Ovary (tissue), 9 donors: ENCODE measurements around the gene MPND. TPM values are rescaled to one million over a fixed set of nuclear protein-coding genes. Genes with fewer than 3 reads are reported as not detected.

Source experiments
- DNase-seq, 5 donors: peaks; one replicate each; pipeline ENCODE4 v3.0.0-alpha.2; 2019 to 2020
- H3K27ac ChIP-seq, 2 donors: fragments of 200-600 bp; one replicate each; pipeline versions ENCODE4 v1.5.1 to v1.8.0; 2019 to 2022
- H3K27me3 ChIP-seq: fragments of 200-600 bp; one replicate; pipeline ENCODE4 v1.8.0; 2022
- H3K36me3 ChIP-seq: fragments of 200-600 bp; sonication (generic); one replicate; pipeline ENCODE4 v1.5.1; 2019
- H3K4me1 ChIP-seq: one replicate; pipeline ENCODE4 v1.8.1; 2013; ENCODE audit warnings: mild to moderate bottlenecking, moderate library complexity; ENCODE audit not compliant: insufficient read depth
- H3K4me3 ChIP-seq: fragments of 200-600 bp; sonication (generic); one replicate; pipeline ENCODE4 v1.5.1; 2017
- H3K9me3 ChIP-seq, 2 donors: fragments of 200-600 bp in 1 of 2; sonication (generic) in 1 of 2; one replicate each; pipeline versions ENCODE4 v1.5.1 to v1.8.1; 2013 to 2019; ENCODE audit warnings: mild to moderate bottlenecking in 1 of 2, moderate library complexity in 1 of 2
- EP300 ChIP-seq: sonication (generic); formaldehyde crosslinking; IDR thresholded peaks from one replicate; pipeline ENCODE4 v1.6.1; 2017; ENCODE audit warnings: antibody characterized with exemption
- POLR2A ChIP-seq: fragments of 450-650 bp; IDR thresholded peaks from one replicate; pipeline ENCODE4 v1.6.1; 2017; ENCODE audit warnings: antibody characterized with exemption, mild to moderate bottlenecking, moderate library complexity
- WGBS, 3 donors: extraction: QIAGEN DNeasy Blood & Tissue Kit in 1 of 3; methylation state at CpG; one replicate each; pipeline versions ENCODE4 v1.1.5 to v1.1.7; 2013 to 2017; 5-methylcytosine and 5-hydroxymethylcytosine counted together
- intact Hi-C, 4 donors: fragments of 100-400 bp; cut with DNase I; formaldehyde crosslinking; loops; one replicate each; pipeline versions ENCODE4 v1.11.0 to v1.15.1; 2022 to 2023
- polyA plus RNA-seq, 2 donors: library from polyadenylated mRNA; stranded (reverse); fragments of 200-250 nt in 1 of 2; fragments of 350-450 nt in 1 of 2; fragmentation: Illumina TruSeq in 1 of 2; extraction: RNeasy Lipid Tissue Mini Kit (QIAGEN cat#74804) in 1 of 2; gene quantifications; one replicate each; pipeline ENCODE4 v1.2.3, GENCODE V29; 2013 to 2014
- total RNA-seq, 7 donors: library from RNA; depleted of rRNA in 2 of 7; stranded (reverse); fragments of >200 nt in 2 of 7; fragmentation: NEBNext Ultra II Directional in 3 of 7; extraction: Animal tissue kit (Norgen Biotek cat#: 25700) in 3 of 7; gene quantifications; one replicate each; pipeline versions ENCODE4 v1.1.0 to v1.2.4, GENCODE V29; 2016 to 2023
- TF ChIP-seq, protein P1 (sequence below), 3 donors: fragments of 450-650 bp in 2 of 3; fragments of 200-600 bp in 1 of 3; IDR thresholded peaks; one replicate each; pipeline versions ENCODE4 v1.5.1 to v1.8.0; 2016 to 2022; ENCODE audit warnings: antibody characterized with exemption in 3 of 3, mild to moderate bottlenecking in 1 of 3
- donor health status: DM: no; HTN: no; CAD: no; lungs with moderate emphysema.
- donor health status: DM: no; HTN: no; CAD: no.
- donor health status: Bipolar disorder and iron deficiency.
- donor health status: DM: yes; HTN: yes; CAD: no.
- donor health status: DM: no; HTN: no; CAD: no.
- donor health status: DM: yes; HTN: yes; CAD: no.

Gene MPND
- total and polyA plus RNA-seq, 9 donors, result 2.4 to 31.1 (median 15.1) TPM

DNA sequence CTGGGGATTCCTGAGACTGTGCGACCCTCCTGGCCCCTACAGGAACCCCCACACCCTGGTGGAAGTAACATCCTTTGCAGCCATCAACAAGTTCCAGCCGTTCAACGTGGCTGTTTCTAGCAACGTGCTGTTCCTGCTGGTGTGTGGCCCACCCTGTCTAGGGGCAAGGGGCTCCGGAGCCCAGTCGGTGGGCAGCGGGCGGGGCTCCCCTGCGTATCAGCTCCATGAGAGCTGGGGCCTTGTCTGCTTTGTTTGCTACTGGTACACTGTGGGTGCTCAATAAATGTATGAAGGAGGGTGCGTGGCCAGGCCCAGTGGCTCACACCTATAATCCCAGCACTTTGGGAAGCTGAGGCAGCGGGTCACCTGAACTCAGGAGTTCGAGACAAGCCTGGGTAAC is 10.9 kb downstream of the MPND start:
- Histone ChIP-seq H3K36me3 (no peaks in the 10 kb centered on the region), H3K27me3 (no peaks in the 10 kb centered on the region), H3K27ac (no peak overlapping the region), H3K4me1 (peaks cover 2% of the 10 kb centered on the region), H3K9me3 (no peaks in the 10 kb centered on the region), H3K4me3 (no peak overlapping the region)
- WGBS, 3 donors, result 77 to 83% (median 78%) methylated on average over 11 to 12 of the region's 12 CpGs
- TF ChIP-seq, protein P1, sequence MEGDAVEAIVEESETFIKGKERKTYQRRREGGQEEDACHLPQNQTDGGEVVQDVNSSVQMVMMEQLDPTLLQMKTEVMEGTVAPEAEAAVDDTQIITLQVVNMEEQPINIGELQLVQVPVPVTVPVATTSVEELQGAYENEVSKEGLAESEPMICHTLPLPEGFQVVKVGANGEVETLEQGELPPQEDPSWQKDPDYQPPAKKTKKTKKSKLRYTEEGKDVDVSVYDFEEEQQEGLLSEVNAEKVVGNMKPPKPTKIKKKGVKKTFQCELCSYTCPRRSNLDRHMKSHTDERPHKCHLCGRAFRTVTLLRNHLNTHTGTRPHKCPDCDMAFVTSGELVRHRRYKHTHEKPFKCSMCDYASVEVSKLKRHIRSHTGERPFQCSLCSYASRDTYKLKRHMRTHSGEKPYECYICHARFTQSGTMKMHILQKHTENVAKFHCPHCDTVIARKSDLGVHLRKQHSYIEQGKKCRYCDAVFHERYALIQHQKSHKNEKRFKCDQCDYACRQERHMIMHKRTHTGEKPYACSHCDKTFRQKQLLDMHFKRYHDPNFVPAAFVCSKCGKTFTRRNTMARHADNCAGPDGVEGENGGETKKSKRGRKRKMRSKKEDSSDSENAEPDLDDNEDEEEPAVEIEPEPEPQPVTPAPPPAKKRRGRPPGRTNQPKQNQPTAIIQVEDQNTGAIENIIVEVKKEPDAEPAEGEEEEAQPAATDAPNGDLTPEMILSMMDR (IDR thresholded peaks at IDR 0.05), result no peak
- TF ChIP-seq POLR2A, result no peak
- TF ChIP-seq EP300, result no peak
- intact Hi-C loops, result loop anchor here in 1 of 4 donors (5.0 kb wide), 1 partner anchor 87 kb away; no protein-coding TSS in a partner anchor
- DNase-seq, result no peak

DNA sequence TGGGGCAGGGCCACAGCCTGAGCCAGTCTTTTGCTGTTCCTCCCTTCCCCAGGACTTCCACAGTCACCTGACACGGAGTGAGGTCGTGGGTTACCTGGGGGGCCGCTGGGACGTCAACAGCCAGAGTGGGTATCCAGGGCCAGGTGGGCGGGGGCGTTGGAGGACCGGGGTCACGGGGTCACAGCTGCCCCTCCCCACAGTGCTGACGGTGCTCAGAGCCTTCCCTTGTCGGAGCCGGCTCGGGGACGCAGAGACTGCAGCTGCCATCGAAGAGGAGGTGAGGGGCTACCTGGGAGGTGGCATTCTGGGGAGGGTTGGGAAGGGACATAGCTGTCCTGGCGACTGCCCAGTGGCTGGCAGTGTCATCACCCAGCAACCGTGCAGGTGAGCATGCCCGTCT is 11.5 kb downstream of the MPND start:
- H3K9me3 ChIP-seq, result no peaks in the 10 kb centered on the region
- H3K4me1 ChIP-seq, result peaks cover 6% of the 10 kb centered on the region
- no peak overlapping the region for H3K27ac ChIP-seq
- H3K27me3 ChIP-seq, result no peaks in the 10 kb centered on the region
- TF ChIP-seq, protein P1 (IDR thresholded peaks at IDR 0.05), result no peak
- TF ChIP-seq POLR2A, result no peak
- TF ChIP-seq EP300, result no peak
- 59 to 78% (median 67%) methylated on average over 15 to 17 of the region's 17 CpGs for WGBS, 3 donors
- DNase-seq, result peak in 1 of 5 donors; percentile 35
- H3K36me3 ChIP-seq, result no peaks in the 10 kb centered on the region
- intact Hi-C loops, result loop anchor here in 2 of 4 donors (5.0 kb wide), 3 partner anchors 37 to 88 kb away; no protein-coding TSS in a partner anchor
- H3K4me3 ChIP-seq, result no peak overlapping the region

GRCh38 chr19:4357095-4357797 is 13.9 kb downstream of the MPND start:
- intact Hi-C loops, result loop anchor here in 2 of 4 donors (5.0 kb wide), 2 partner anchors 35 to 40 kb away; no protein-coding TSS in a partner anchor
- no peak overlapping the region for H3K27ac ChIP-seq
- no peak for DNase-seq
- no peak for TF ChIP-seq EP300
- TF ChIP-seq, protein P1 (IDR thresholded peaks at IDR 0.05), result no peak
- TF ChIP-seq POLR2A, result no peak
- no peaks in the 10 kb centered on the region for H3K36me3 ChIP-seq
- H3K9me3 ChIP-seq, result no peaks in the 10 kb centered on the region
- peaks cover 27% of the 10 kb centered on the region for H3K4me1 ChIP-seq
- 74 to 79% (median 78%) methylated on average over 19 to 23 of the region's 23 CpGs for WGBS, 3 donors
- H3K27me3 ChIP-seq, result no peaks in the 10 kb centered on the region
- H3K4me3 ChIP-seq, result no peak overlapping the region

DNA sequence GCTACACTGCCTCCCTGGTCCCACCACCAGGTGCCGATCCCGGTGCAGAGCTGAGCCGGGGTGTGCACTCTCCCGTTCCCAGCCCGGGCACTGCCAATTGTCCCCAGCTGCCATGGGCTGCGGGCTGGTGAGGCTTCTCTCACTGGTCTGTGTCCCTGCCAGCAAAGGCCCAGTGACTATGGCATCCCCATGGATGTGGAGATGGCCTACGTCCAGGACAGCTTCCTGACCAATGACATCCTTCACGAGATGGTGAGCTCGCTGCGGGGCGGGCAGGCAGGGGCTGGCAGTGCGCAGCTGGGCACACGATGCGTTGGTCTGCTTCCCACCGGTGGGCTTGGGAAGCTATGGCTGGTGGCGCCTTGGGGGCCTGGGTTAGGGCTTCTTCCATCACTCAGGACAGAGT is 14.6 kb downstream of the MPND start:
- TF ChIP-seq, protein P1 (IDR thresholded peaks at IDR 0.05), result no peak
- TF ChIP-seq EP300 (no peak), POLR2A (no peak)
- no peak overlapping the region for H3K4me3 ChIP-seq
- peak in 1 of 5 donors; percentile 30 for DNase-seq
- H3K9me3 ChIP-seq, result no peaks in the 10 kb centered on the region
- intact Hi-C loops, result loop anchor here in 2 of 4 donors (5.0 kb wide), 2 partner anchors 34 to 39 kb away; no protein-coding TSS in a partner anchor
- H3K27me3 ChIP-seq, result no peaks in the 10 kb centered on the region
- peak overlapping the region in 1 of 2 donors; percentile 2 for H3K27ac ChIP-seq
- peaks cover 25% of the 10 kb centered on the region for H3K4me1 ChIP-seq
- H3K36me3 ChIP-seq, result no peaks in the 10 kb centered on the region
- 88 to 90% (median 88%) methylated on average over 16 of the region's 16 CpGs for WGBS, 3 donors
